Kidney glomerular epithelial cell (primary cell): Measurements from ENCODE around the gene CDH11.

Source experiments
- DNase-seq: peaks from one replicate; lab custom pipeline; 2025; lab: John Stamatoyannopoulos, UW

CDH11 gene

DNA sequence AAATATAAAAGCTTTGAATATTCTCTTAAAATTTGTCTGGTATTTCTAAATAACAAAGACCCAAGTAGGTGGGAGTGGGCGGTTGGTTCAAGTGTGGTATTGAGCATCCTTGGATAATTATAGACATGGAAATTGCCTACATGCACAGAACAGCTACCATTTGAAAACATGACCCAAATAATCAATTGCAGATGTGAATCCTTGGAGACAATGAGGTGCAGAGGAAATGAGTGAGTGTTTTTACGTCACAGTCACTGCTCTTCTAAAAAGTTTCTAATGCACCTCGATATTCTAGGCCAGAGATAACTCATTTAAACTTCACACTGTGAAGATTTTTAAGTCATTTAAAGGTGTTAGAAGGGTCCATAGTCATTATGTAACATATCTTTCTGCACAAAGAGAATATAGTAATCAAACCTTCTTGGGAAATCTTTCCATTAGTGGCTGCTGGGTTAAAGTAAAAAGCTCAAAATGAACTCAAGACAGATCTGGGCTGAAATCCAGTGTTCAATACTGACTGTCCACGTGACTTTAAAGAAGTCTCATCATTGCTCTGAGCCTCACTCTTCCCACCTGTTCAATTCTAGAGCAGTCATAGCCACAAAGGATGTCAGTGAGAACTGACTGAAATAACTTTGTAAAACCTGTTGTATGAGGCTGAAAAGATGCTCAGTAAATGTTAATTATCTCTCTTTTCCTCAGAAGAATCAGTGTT, 144.5 kb downstream of the CDH11 start:
- DNase-seq, result no peak

DNA sequence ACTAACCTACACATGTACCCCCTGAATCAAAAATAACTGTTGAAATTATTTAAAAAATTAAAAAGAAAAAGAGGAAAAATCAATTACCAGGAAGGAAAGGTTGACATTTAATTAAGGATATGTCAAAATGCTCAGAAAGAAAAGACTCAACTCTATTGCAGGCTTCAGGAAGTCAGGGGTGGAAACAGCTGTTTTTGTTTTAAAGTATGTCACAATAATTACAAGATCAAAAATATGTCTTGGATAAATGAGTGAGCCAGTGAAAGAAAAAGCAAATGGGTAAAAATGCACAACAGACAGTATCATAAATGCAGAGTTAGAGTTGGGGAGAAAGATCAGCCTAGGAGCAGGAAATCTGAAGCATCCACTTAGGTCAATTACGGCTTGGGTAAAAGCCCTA, 146.0 kb downstream of the CDH11 start:
- no peak for DNase-seq

- DNase-seq, result no peak
Observed at GRCh38 chr16:64974381-64974780, 147.5 kb downstream of the CDH11 start.

GRCh38 chr16:64973171-64973570, 148.7 kb downstream of the CDH11 start:
- no peak for DNase-seq

- no peak for DNase-seq
Observed at GRCh38 chr16:64971171-64971570, 150.7 kb downstream of the CDH11 start.

GRCh38 chr16:64969221-64969620, 152.6 kb downstream of the CDH11 start:
- no peak for DNase-seq

DNA sequence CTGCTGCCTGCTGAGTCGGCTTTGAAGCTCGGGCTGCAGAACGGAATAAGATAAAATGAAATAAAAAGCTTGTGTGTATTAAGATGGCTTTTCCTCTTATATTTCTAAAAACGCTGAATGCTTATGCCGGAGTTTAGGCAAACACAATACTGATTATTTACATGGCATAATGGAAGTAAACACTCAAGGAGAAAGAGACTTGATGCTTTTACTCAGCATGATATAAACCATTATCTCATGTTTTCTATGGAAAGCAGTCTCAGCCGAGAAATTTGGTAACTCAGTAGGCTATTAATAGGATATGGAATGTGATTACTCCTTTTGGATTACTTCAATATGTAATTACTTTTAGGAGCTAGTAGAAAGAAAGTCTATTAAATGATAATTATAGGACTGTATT, 153.3 kb downstream of the CDH11 start:
- DNase-seq, result no peak

GRCh38 chr16:64964126-64964540, 157.7 kb downstream of the CDH11 start:
- DNase-seq, result peak; percentile 7

DNA sequence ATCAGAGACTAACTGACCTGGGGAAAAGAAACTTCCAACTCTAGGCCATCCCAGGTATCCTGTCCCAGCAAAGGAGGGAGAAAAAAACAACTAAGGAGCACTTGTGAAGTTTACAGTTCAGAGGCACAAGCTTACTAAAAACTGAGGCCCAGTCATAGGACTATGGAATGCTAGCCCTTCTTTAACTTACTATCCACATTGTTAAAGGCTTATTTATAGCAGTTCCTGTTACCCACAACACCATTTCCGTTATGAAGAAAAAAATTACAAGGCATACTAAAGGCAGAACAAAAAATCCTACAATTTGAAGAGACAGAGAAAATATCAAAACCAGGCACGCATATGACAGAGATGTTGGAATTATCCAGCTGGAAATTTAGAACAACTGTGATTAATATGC, 159.1 kb downstream of the CDH11 start:
- no peak for DNase-seq

GRCh38 chr16:64957246-64957645, 164.6 kb downstream of the CDH11 start:
- DNase-seq, result no peak

DNA sequence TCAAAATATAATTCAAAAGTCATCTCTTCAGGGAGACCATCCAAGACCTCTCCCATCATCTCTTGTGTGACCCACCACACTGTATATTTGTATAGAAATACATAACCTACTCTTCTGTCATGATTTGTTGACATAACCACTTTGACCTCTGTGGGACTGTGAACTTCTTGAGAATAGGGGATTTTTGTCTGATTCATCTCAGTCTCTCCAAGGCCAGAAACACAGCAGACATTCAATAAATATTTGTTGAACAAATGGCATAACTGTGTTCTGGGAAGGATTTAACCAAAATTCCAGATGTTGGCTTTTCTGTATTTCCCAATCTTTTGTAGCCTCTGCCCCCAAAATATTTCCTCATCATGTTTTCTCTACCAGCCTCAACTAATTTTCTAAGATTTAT, 169.7 kb downstream of the CDH11 start:
- DNase-seq, result peak; percentile 28

GRCh38 chr16:64951193-64951592, 170.7 kb downstream of the CDH11 start:
- DNase-seq, result no peak

DNA sequence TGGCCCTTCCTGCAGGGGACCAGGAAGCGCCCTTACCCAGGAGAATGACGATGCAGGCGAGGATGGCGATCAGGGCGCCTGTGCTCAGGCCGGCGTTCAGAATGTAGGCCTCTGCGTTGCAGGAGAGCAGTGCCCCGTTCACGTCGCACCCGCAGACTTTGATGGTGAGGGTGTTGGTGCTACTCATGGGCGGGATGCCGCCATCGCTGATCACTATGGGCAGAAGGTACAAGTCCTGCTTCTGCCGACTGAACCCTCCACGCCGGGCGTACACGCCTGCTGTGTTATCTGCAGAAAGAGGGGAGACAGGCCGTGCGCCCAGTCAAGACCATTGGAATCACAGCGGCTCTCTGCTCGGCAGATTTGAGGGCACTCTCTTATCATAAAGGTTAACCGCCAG, 171.1 kb downstream of the CDH11 start:
- no peak for DNase-seq

GRCh38 chr16:64950262-64950661, 171.6 kb downstream of the CDH11 start:
- DNase-seq, result no peak

- DNase-seq, result no peak
Observed at GRCh38 chr16:64948056-64948455, 173.8 kb downstream of the CDH11 start.

- no peak for DNase-seq
Observed at GRCh38 chr16:64947651-64948050, 174.2 kb downstream of the CDH11 start.

GRCh38 chr16:64933885-64934284, 188.0 kb downstream of the CDH11 start:
- DNase-seq, result no peak

DNA sequence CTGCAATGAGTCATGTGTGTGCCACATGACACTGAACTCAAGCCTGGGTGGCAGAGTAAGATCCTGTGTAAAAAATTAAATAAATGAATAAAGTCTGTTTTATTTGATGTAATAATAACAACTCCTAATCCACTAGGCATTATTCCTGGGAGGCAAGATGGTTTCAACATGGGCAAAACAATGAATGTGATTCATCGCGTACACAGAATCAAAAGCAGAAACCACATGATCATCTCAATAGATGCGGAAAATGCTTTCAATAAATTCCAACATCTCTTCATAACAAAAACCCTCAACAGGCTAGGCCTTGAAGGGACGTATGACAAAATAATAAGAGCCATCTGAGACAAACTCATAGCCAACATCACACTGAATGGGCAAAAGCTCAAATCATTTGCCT, 195.4 kb downstream of the CDH11 start:
- DNase-seq, result no peak

DNA sequence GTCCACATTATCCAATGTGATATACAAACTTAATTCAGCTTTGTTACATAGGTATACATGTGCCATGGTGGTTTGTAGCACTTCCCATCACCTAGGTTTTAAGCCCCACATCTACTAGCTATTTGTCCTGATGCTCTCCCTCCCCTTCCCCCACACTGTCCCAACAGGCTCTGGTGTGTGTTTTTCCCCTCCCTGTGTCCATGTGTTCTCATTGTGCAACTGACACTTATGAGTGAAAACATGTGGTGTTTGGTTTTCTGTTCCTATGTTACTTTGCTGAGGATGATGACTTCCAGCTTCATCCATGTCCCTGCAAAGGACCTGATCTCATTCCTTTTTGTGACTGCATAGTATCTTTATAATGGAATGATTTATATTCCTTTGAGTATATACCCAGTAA, 196.7 kb downstream of the CDH11 start:
- no peak for DNase-seq

GRCh38 chr16:64924086-64924485, 197.8 kb downstream of the CDH11 start:
- no peak for DNase-seq

- no peak for DNase-seq
Observed at GRCh38 chr16:64919929-64920607, 201.8 kb downstream of the CDH11 start.

- DNase-seq, result no peak
Observed at GRCh38 chr16:64919141-64919540, 202.7 kb downstream of the CDH11 start.

GRCh38 chr16:64916051-64916450, 205.8 kb downstream of the CDH11 start:
- DNase-seq, result no peak

- no peak for DNase-seq
Observed at GRCh38 chr16:64910356-64910755, 211.5 kb downstream of the CDH11 start.
